Right lobe of liver (tissue), 6 donors: ENCODE measurements around the gene ATP11C. TPM values are rescaled to one million over a fixed set of nuclear protein-coding genes. Genes with fewer than 3 reads are reported as not detected.
A peak's percentile ranks its signal among the peaks of the same experiment; 100 is the strongest.

Source experiments
- ATAC-seq, 4 donors: fragments of 200-7000 bp; cut with Tn5 transposase; one replicate each; pipeline ENCODE4 v1.9.1; 2020; ENCODE audit warnings: mild to moderate bottlenecking in 4 of 4, moderate library complexity in 4 of 4
- DNase-seq, 3 donors: peaks; one replicate each; pipeline ENCODE4 v3.0.0-alpha.2; 2020
- H3K27ac ChIP-seq, 3 donors: fragments of 200-600 bp; one replicate each; pipeline ENCODE4 v1.8.0; 2022
- H3K27me3 ChIP-seq, 2 donors: fragments of 200-600 bp; one replicate each; pipeline ENCODE4 v1.8.0; 2022
- H3K36me3 ChIP-seq, 4 donors: fragments of 200-600 bp; sonication (generic) in 1 of 4; one replicate each; pipeline versions ENCODE4 v1.5.1 to v1.8.0; 2017 to 2022; ENCODE audit warnings: control low read depth in 1 of 4
- H3K4me1 ChIP-seq, 4 donors: fragments of 200-600 bp; sonication (generic) in 1 of 4; one replicate each; pipeline versions ENCODE4 v1.5.1 to v1.8.0; 2017 to 2022; ENCODE audit warnings: control low read depth in 1 of 4
- H3K4me3 ChIP-seq, 3 donors: fragments of 200-600 bp; one replicate each; pipeline ENCODE4 v1.8.0; 2022
- H3K9me3 ChIP-seq, 4 donors: fragments of 200-600 bp; sonication (generic) in 1 of 4; one replicate each; pipeline versions ENCODE4 v1.5.1 to v1.8.0; 2017 to 2022; ENCODE audit warnings: control low read depth in 1 of 4
- CTCF ChIP-seq, 4 donors: fragments of 200-600 bp in 3 of 4; fragments of 450-650 bp in 1 of 4; IDR thresholded peaks; one replicate each; pipeline versions ENCODE4 v1.5.1 to v1.8.0; 2016 to 2022; ENCODE audit warnings: antibody characterized with exemption in 4 of 4, mild to moderate bottlenecking in 2 of 4
- POLR2A ChIP-seq: fragments of 450-650 bp; IDR thresholded peaks from one replicate; pipeline ENCODE4 v1.6.1; 2017; ENCODE audit warnings: antibody characterized with exemption, mild to moderate bottlenecking
- WGBS: methylation state at CpG from one replicate; pipeline ENCODE4 v1.1.6; 2018; ENCODE audit warnings: low coverage, low lambda C conversion rate; ENCODE audit not compliant: insufficient coverage; ENCODE audit errors: missing lambda C conversion rate; 5-methylcytosine and 5-hydroxymethylcytosine counted together
- intact Hi-C, 2 donors: fragments of 100-400 bp; cut with DNase I; formaldehyde crosslinking; loops; one replicate each; pipeline versions ENCODE4 v1.11.2 to v1.14.1; 2022
- total RNA-seq, 6 experiments: library from RNA; depleted of rRNA in 2 of 6; stranded (reverse); fragments of >200 nt in 2 of 6; fragmentation: NEBNext Ultra II Directional in 3 of 6; extraction: Animal tissue kit (Norgen Biotek cat#: 25700) in 3 of 6; gene quantifications; one replicate each; pipeline versions ENCODE4 v1.1.0 to v1.2.4, GENCODE V29; 2016 to 2023
- donor health status: DM: no; HTN: yes; CAD: no.
- donor health status: DM: no; HTN: no; CAD: no.
- donor health status: DM: no; HTN: no; CAD: no.
- donor health status: DM: no; HTN: yes; CAD: no.
- donor health status: DM: no; HTN: yes; CAD: no.

ATP11C gene
- total RNA-seq, 6 experiments from 2014 or later: 21.4 to 34.0 (median 29.1) TPM

DNA sequence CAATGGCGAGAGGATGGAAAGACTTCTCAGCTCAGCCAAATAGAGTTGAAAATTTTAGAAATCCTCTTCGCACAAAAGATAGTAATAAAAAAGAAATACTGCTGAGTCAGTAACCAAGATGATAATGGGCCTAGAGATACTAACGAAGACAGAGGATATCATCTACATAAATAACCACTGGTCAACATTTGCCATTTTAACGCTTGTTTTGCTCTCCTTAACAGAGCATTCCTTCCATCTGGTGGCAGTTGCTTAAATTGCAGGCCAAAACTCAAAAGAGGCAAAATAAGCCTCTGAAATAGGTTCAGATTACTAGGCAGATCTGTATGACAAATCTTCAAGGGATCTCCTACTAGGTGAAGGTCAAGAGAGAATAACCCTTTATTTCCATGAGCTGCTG, 173.2 kb downstream of the ATP11C start:
- peaks cover 0 to 2% (median 0%) of the 10 kb centered on the region in 4 donors for H3K9me3 ChIP-seq
- no peak overlapping the region for H3K4me3 ChIP-seq
- intact Hi-C loops: no loop called here
- TF ChIP-seq CTCF (IDR thresholded peaks at IDR 0.05) (peak; percentile 44 to 50 (median 48)), POLR2A (no peak)
- H3K27me3 ChIP-seq: no peaks in the 10 kb centered on the region
- H3K36me3 ChIP-seq: no peaks in the 10 kb centered on the region
- no peak overlapping the region for H3K27ac ChIP-seq
- no peaks in the 10 kb centered on the region for H3K4me1 ChIP-seq
- ATAC-seq (peak; percentile 40 to 60 (median 52)), DNase-seq (no peak)
- WGBS: 61% methylated on average over 4 of the region's 4 CpGs

DNA sequence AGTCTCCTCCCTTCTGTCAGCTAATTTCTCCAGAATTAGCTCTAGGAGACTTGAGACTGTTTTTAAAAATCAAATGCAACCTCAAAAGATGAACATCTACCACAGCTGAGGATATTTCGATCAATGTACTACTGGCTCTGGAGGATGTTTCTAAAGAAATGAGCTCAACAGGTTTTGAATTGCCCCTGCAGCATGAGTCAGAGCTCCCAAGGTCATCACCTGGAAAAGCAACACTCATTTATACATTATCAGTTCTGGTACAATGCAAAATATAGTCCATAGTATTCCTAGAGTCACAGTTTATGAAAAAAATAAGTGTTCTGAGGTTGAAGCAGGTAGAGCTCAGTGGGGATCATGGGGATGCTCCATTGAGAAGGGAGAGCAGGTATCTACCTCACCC, 174.0 kb downstream of the ATP11C start:
- 77% methylated on average over 1 of the region's 1 CpG for WGBS
- Histone ChIP-seq H3K36me3 (no peaks in the 10 kb centered on the region), H3K27ac (no peak overlapping the region), H3K4me1 (no peaks in the 10 kb centered on the region), H3K4me3 (no peak overlapping the region), H3K27me3 (no peaks in the 10 kb centered on the region), H3K9me3 (peaks cover 0 to 7% (median 0%) of the 10 kb centered on the region in 4 donors)
- intact Hi-C loops: no loop called here
- DNase-seq: no peak
- peak in 1 of 4 donors; percentile 37 for ATAC-seq
- no peak for TF ChIP-seq POLR2A

GRCh38 chrX:139758250-139758649, 174.6 kb downstream of the ATP11C start:
- no peak for TF ChIP-seq CTCF (IDR thresholded peaks at IDR 0.05)
- no peak for TF ChIP-seq POLR2A
- Histone ChIP-seq H3K4me3 (no peak overlapping the region), H3K27me3 (no peaks in the 10 kb centered on the region), H3K4me1 (no peaks in the 10 kb centered on the region), H3K9me3 (peaks cover 0 to 7% (median 0%) of the 10 kb centered on the region in 4 donors), H3K27ac (no peak overlapping the region), H3K36me3 (no peaks in the 10 kb centered on the region)
- intact Hi-C loops: no loop called here
- WGBS: 62% methylated on average over 4 of the region's 4 CpGs
- DNase-seq (no peak), ATAC-seq (no peak)

GRCh38 chrX:139751053-139751452, 181.8 kb downstream of the ATP11C start:
- Histone ChIP-seq H3K4me3 (no peak overlapping the region), H3K36me3 (no peaks in the 10 kb centered on the region), H3K27me3 (no peaks in the 10 kb centered on the region), H3K27ac (no peak overlapping the region), H3K4me1 (no peaks in the 10 kb centered on the region), H3K9me3 (peaks cover 0 to 7% (median 0%) of the 10 kb centered on the region in 4 donors)
- ATAC-seq (no peak), DNase-seq (no peak)
- TF ChIP-seq POLR2A (no peak), CTCF (IDR thresholded peaks at IDR 0.05) (no peak)
- intact Hi-C loops: no loop called here
- 53% methylated on average over 3 of the region's 3 CpGs for WGBS

DNA sequence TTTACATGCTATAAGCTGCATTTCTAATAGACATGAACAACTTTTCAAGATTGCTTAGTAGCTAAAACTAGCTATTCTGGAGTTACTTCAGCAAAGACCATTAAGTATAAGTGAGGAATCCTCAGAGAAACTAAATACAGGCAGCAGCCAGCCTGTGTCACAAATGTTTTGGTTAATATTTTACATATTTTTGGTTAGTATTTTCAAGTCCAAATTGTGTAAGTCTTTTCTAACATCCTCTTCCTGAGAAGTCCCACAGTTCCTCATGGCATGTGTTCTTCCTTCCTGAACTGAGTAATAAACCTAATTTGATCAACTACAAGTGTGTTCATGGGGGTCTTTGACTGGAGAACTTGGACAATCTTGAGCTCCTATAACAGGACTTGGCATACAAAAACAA, 182.5 kb downstream of the ATP11C start:
- no peaks in the 10 kb centered on the region for H3K27me3 ChIP-seq
- TF ChIP-seq POLR2A (no peak), CTCF (IDR thresholded peaks at IDR 0.05) (no peak)
- H3K9me3 ChIP-seq: peaks cover 0 to 7% (median 0%) of the 10 kb centered on the region in 4 donors
- H3K4me3 ChIP-seq: no peak overlapping the region
- DNase-seq (no peak), ATAC-seq (peak; percentile 31 to 59 (median 40))
- intact Hi-C loops: no loop called here
- H3K36me3 ChIP-seq: no peaks in the 10 kb centered on the region
- no peak overlapping the region for H3K27ac ChIP-seq
- no peaks in the 10 kb centered on the region for H3K4me1 ChIP-seq
